Activated CD8-positive, alpha-beta memory T cell treated with anti-CD3 and anti-CD28 coated beads, Interleukin-2, amount 10 ng/mL, durations not matched to agents 7 days and 5 days (primary cell): ENCODE measurements around the gene VSNL1. TPM values are rescaled to one million over a fixed set of nuclear protein-coding genes. Genes with fewer than 3 reads are reported as not detected.

Experiments
- ATAC-seq: fragments of 150-1000 bp; cut with Tn5 transposase; one replicate; pipeline ENCODE4 v1.10.0; 2021; ENCODE audit warnings: moderate library complexity
- CTCF ChIA-PET: fragments of 350-600 bp; sonication (Branson Sonifier 250); formaldehyde crosslinking; loops from one replicate; lab custom pipeline; 2021; ENCODE audit warnings: antibody characterized with exemption; lab: Charles Lee
- DNase-seq: peaks from one replicate; pipeline ENCODE4 v3.0.0-alpha.2; 2020
- H3K27ac Mint-ChIP-seq: one replicate; pipeline ENCODE4 v1.8.0; 2021; ENCODE audit warnings: mild to moderate bottlenecking, mixed read lengths
- H3K27me3 Mint-ChIP-seq: one replicate; pipeline ENCODE4 v1.8.0; 2021; ENCODE audit warnings: mixed read lengths
- H3K36me3 Mint-ChIP-seq: one replicate; pipeline ENCODE4 v1.8.0; 2021; ENCODE audit warnings: mild to moderate bottlenecking, mixed read lengths
- H3K4me1 Mint-ChIP-seq: one replicate; pipeline ENCODE4 v1.8.0; 2021; ENCODE audit warnings: mixed read lengths
- H3K4me3 Mint-ChIP-seq: one replicate; pipeline ENCODE4 v1.8.0; 2021; ENCODE audit warnings: mild to moderate bottlenecking, moderate library complexity, mixed read lengths
- H3K9me3 Mint-ChIP-seq: one replicate; pipeline ENCODE4 v1.8.0; 2022; ENCODE audit warnings: low read depth, mixed read lengths
- total RNA-seq, 2 experiments: library from RNA; stranded (reverse); gene quantifications; one replicate each; pipeline ENCODE4 v1.2.3, GENCODE V29; 2021

Gene VSNL1
- total RNA-seq, 2 experiments from 2014 or later = not detected

GRCh38 chr2:17580319-17580715, 39.8 kb downstream of the VSNL1 start:
- Mint-ChIP-seq H3K9me3 (no peaks in the 10 kb centered on the region), H3K36me3 (no peaks in the 10 kb centered on the region), H3K27me3 (peaks cover 2% of the 10 kb centered on the region), H3K27ac (no peak overlapping the region), H3K4me1 (peaks cover 24% of the 10 kb centered on the region), H3K4me3 (no peak overlapping the region)
- no peak for DNase-seq
- CTCF ChIA-PET = interaction anchor here (1.4 kb wide), 1 partner anchor 66 kb away, joined by 3 read pairs; no protein-coding TSS in a partner anchor
- ATAC-seq = no peak

DNA sequence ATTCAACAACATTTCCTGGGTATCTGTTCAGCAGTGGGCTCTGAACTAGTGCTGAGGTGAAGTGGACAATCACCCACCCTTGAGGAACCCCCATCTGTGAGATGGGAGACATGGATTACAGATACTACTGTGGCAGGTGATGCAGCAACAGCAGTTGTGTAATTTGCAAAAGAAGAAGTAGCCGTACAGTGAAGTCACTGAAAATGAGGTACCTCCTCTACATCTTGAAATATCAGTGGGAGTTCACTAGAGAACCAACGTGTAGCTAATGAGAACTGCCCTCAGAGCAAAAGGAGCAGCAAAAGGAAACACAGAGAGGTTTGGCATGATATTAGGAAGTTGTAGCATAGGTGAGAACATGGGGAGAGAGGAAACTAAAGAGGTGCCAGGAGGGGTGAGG, 41.3 kb downstream of the VSNL1 start:
- Mint-ChIP-seq H3K27me3 (peaks cover 2% of the 10 kb centered on the region), H3K9me3 (no peaks in the 10 kb centered on the region), H3K36me3 (no peaks in the 10 kb centered on the region), H3K27ac (no peak overlapping the region), H3K4me3 (no peak overlapping the region), H3K4me1 (peaks cover 24% of the 10 kb centered on the region)
- CTCF ChIA-PET = no interaction called here
- DNase-seq = no peak
- no peak for ATAC-seq

DNA sequence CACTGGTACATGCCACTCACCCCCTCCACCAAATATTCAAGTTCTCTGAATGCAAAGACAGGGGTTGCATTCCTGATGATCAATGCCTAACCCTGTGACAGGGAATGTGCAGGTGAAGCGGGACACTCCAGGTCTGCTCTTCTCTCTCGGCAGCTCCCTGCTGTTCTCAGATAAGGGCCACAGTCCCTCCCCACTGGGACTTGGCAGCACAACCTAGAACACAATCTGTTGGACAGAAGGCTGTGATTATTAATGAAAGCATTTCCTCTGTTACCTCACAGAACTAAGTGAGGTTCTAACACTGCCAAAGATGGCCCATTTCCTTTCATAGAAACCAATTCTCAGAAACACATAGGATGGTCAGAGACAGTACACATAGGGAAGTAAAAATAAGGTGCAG, 42.7 kb downstream of the VSNL1 start:
- Mint-ChIP-seq H3K27me3 (peaks cover 2% of the 10 kb centered on the region), H3K4me3 (no peak overlapping the region), H3K9me3 (no peaks in the 10 kb centered on the region), H3K4me1 (peaks cover 23% of the 10 kb centered on the region), H3K36me3 (no peaks in the 10 kb centered on the region), H3K27ac (no peak overlapping the region)
- CTCF ChIA-PET = no interaction called here
- DNase-seq = no peak
- ATAC-seq = no peak

- no peak for DNase-seq
- Mint-ChIP-seq H3K36me3 (no peaks in the 10 kb centered on the region), H3K27ac (no peak overlapping the region), H3K9me3 (no peaks in the 10 kb centered on the region), H3K27me3 (peaks cover 2% of the 10 kb centered on the region), H3K4me3 (no peak overlapping the region), H3K4me1 (peaks cover 18% of the 10 kb centered on the region)
- CTCF ChIA-PET = no interaction called here
- ATAC-seq = no peak
Observed at GRCh38 chr2:17583646-17584045, 43.1 kb downstream of the VSNL1 start.

DNA sequence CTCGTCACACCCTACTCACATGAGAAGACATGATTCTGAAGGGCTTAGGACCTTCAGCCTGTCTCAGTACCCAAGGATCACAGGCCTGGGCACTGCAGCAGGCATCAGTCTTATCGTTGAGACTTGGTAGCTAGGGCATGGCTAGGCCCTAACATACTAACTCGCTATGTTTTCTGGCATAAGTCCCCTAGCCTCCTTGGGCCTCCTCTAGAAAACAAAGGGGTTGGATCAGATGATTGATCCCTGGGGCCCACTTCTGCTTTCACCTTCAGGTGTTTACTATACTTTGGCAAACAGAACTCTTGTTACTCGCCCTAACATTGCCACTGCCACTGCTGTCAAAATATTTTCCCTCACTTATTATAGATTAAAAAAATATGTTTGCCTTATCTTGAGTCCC, 44.2 kb downstream of the VSNL1 start:
- no peak for DNase-seq
- CTCF ChIA-PET = no interaction called here
- ATAC-seq = no peak
- Mint-ChIP-seq H3K9me3 (no peaks in the 10 kb centered on the region), H3K36me3 (no peaks in the 10 kb centered on the region), H3K4me3 (no peak overlapping the region), H3K27ac (no peak overlapping the region), H3K4me1 (peaks cover 10% of the 10 kb centered on the region), H3K27me3 (peaks cover 2% of the 10 kb centered on the region)

DNA sequence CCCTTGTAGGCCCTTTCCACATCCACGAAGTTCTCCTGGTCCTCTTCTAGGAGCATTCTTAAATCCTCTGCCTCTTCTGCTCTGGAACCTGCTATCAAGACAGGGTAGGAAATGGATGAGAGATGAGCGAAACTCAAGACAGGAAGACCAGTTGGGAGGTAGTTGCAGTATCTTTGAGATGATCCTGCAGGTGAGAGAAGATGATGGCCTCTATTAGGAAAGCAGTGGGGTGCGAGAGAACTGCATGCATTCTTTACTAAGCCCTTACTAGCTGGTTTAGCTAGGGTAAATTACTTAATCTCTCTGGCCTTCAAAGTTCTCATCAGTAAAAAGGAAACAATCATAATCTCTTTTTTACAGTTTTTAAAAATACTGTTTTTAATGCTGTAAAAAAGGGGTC, 47.0 kb downstream of the VSNL1 start:
- H3K4me3 Mint-ChIP-seq = no peak overlapping the region
- no peak for DNase-seq
- no peak overlapping the region for H3K27ac Mint-ChIP-seq
- no peaks in the 10 kb centered on the region for H3K36me3 Mint-ChIP-seq
- H3K9me3 Mint-ChIP-seq = no peaks in the 10 kb centered on the region
- H3K4me1 Mint-ChIP-seq = no peaks in the 10 kb centered on the region
- CTCF ChIA-PET = no interaction called here
- H3K27me3 Mint-ChIP-seq = peaks cover 3% of the 10 kb centered on the region
- ATAC-seq = no peak

- Mint-ChIP-seq H3K4me1 (no peaks in the 10 kb centered on the region), H3K27ac (no peak overlapping the region), H3K36me3 (no peaks in the 10 kb centered on the region), H3K4me3 (no peak overlapping the region), H3K9me3 (no peaks in the 10 kb centered on the region), H3K27me3 (peaks cover 2% of the 10 kb centered on the region)
- ATAC-seq (no peak), DNase-seq (no peak)
- CTCF ChIA-PET = no interaction called here
Observed at GRCh38 chr2:17588031-17588430, 47.5 kb downstream of the VSNL1 start.

- Mint-ChIP-seq H3K36me3 (no peaks in the 10 kb centered on the region), H3K27ac (no peak overlapping the region), H3K4me3 (no peak overlapping the region), H3K4me1 (no peaks in the 10 kb centered on the region), H3K9me3 (no peaks in the 10 kb centered on the region), H3K27me3 (peaks cover 5% of the 10 kb centered on the region)
- CTCF ChIA-PET = no interaction called here
- DNase-seq = no peak
- ATAC-seq = no peak
Observed at GRCh38 chr2:17589406-17590035, 49.0 kb downstream of the VSNL1 start.

GRCh38 chr2:17590342-17590911, 49.9 kb downstream of the VSNL1 start:
- H3K27me3 Mint-ChIP-seq = peaks cover 5% of the 10 kb centered on the region
- H3K9me3 Mint-ChIP-seq = no peaks in the 10 kb centered on the region
- H3K4me3 Mint-ChIP-seq = no peak overlapping the region
- no peaks in the 10 kb centered on the region for H3K4me1 Mint-ChIP-seq
- CTCF ChIA-PET = no interaction called here
- no peak for ATAC-seq
- no peak for DNase-seq
- no peaks in the 10 kb centered on the region for H3K36me3 Mint-ChIP-seq
- no peak overlapping the region for H3K27ac Mint-ChIP-seq

- Mint-ChIP-seq H3K4me3 (no peak overlapping the region), H3K4me1 (no peaks in the 10 kb centered on the region), H3K27me3 (peaks cover 5% of the 10 kb centered on the region), H3K9me3 (no peaks in the 10 kb centered on the region), H3K27ac (no peak overlapping the region), H3K36me3 (no peaks in the 10 kb centered on the region)
- no peak for DNase-seq
- no peak for ATAC-seq
- CTCF ChIA-PET = interaction anchor here (0.6 kb wide), 1 partner anchor 121 kb away, joined by 3 read pairs; no protein-coding TSS in a partner anchor
Observed at GRCh38 chr2:17591846-17592245, 51.4 kb downstream of the VSNL1 start.

GRCh38 chr2:17592731-17593409, 52.4 kb downstream of the VSNL1 start:
- Mint-ChIP-seq H3K4me3 (no peak overlapping the region), H3K9me3 (no peaks in the 10 kb centered on the region), H3K4me1 (no peaks in the 10 kb centered on the region), H3K27me3 (peaks cover 5% of the 10 kb centered on the region), H3K36me3 (no peaks in the 10 kb centered on the region), H3K27ac (no peak overlapping the region)
- no peak for ATAC-seq
- CTCF ChIA-PET = no interaction called here
- DNase-seq = no peak

GRCh38 chr2:17593445-17593840, 52.9 kb downstream of the VSNL1 start:
- DNase-seq (no peak), ATAC-seq (no peak)
- H3K27me3 Mint-ChIP-seq = peaks cover 5% of the 10 kb centered on the region
- no peaks in the 10 kb centered on the region for H3K4me1 Mint-ChIP-seq
- no peak overlapping the region for H3K4me3 Mint-ChIP-seq
- H3K27ac Mint-ChIP-seq = no peak overlapping the region
- H3K36me3 Mint-ChIP-seq = no peaks in the 10 kb centered on the region
- CTCF ChIA-PET = no interaction called here
- no peaks in the 10 kb centered on the region for H3K9me3 Mint-ChIP-seq

- ATAC-seq = no peak
- peaks cover 5% of the 10 kb centered on the region for H3K27me3 Mint-ChIP-seq
- no peak overlapping the region for H3K4me3 Mint-ChIP-seq
Observed at GRCh38 chr2:17593841-17594491, 53.5 kb downstream of the VSNL1 start.

More at GRCh38 chr2:17593841-17594491, 53.5 kb downstream of the VSNL1 start:
- CTCF ChIA-PET = no interaction called here
- Mint-ChIP-seq H3K36me3 (no peaks in the 10 kb centered on the region), H3K4me1 (no peaks in the 10 kb centered on the region), H3K27ac (no peak overlapping the region), H3K9me3 (no peaks in the 10 kb centered on the region)
- no peak for DNase-seq
